SK-N-SH (cell line): ENCODE data around the gene LAMA4.

ENCODE experiments used
- CTCF ChIP-seq: fragments of 200-600 bp; sonication (generic); IDR thresholded peaks from 2 replicates; pipeline ENCODE4 v1.6.1; 2017; ENCODE audit warnings: antibody characterized with exemption, mild to moderate bottlenecking, moderate library complexity
- EP300 ChIP-seq, 2 experiments: IDR thresholded peaks; 2 replicates each; pipeline versions ENCODE4 v1.4.0 to v1.6.1; 2012; ENCODE audit warnings: borderline replicate concordance in 1 of 2, low read depth in 1 of 2, low read length in 1 of 2
- FOXJ3 ChIP-seq: sonication (generic); formaldehyde crosslinking; IDR thresholded peaks from 2 replicates; pipeline ENCODE4 v1.5.1; 2020; ENCODE audit warnings: mild to moderate bottlenecking, missing genetic modification reagents
- GABPA ChIP-seq: IDR thresholded peaks from 2 replicates; pipeline ENCODE4 v1.4.0; 2012; ENCODE audit warnings: low read depth, mild to moderate bottlenecking
- MEF2A ChIP-seq: IDR thresholded peaks from 2 replicates; pipeline ENCODE4 v1.4.0; 2012; ENCODE audit warnings: low read depth, borderline replicate concordance
- MXI1 ChIP-seq: IDR thresholded peaks from 2 replicates; pipeline ENCODE4 v1.6.1; 2012; ENCODE audit warnings: mild to moderate bottlenecking, low read depth, low read length, improper control_type of control experiment
- RAD21 ChIP-seq: IDR thresholded peaks from 2 replicates; pipeline ENCODE4 v1.6.1; 2012; ENCODE audit warnings: mild to moderate bottlenecking, low read length
- RCOR1 ChIP-seq: fragments of 150-350 bp; IDR thresholded peaks from 2 replicates; pipeline ENCODE4 v1.6.1; 2017; ENCODE audit warnings: antibody characterized with exemption, low read length
- REST ChIP-seq: IDR thresholded peaks from 2 replicates; pipeline ENCODE4 v1.6.1; 2012; ENCODE audit warnings: mild to moderate bottlenecking, low read depth, low read length, moderate library complexity
- SIN3A ChIP-seq: IDR thresholded peaks from 2 replicates; pipeline ENCODE4 v1.6.1; 2012; ENCODE audit warnings: low read depth, mild to moderate bottlenecking, low read length, moderate library complexity, borderline replicate concordance
- YY1 ChIP-seq: IDR thresholded peaks from 2 replicates; pipeline ENCODE4 v1.4.0; 2012; ENCODE audit warnings: low read depth, mild to moderate bottlenecking

DNA sequence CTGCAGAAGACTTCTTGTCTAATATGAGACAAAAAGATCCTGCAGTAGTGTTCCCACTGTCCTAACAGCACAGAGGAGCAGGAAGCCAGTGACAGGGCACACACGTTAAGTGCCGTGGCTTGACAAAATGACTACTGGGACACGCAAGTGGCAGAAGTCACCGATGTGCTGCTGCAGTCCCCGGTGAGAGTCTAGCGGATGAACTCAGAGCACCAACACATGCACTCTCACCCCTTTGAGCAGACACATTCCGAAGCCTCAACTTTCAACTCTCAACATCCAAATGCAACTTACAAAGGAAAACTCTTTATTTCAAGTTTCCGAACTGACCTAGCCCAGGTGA is 898 bp downstream of the LAMA4 start:
- TF ChIP-seq MEF2A (no peak), CTCF (no peak), FOXJ3 (CRISPR knock-in tag) (no peak), RCOR1 (no peak), RAD21 (no peak), SIN3A (no peak), MXI1 (no peak; the same call in 1 of the 2 replicates), YY1 (no peak), EP300 (IDR thresholded peaks at IDR 0.05; ENCODE audit: borderline replicate concordance in 1 of 2, low read depth in 1 of 2, low read length in 1 of 2) (no peak), REST (no peak), GABPA (no peak)
